SK-N-SH (cell line): ENCODE results near the gene CEBPB. TPM values are rescaled to one million over a fixed set of nuclear protein-coding genes. Genes with fewer than 3 reads are reported as not detected.

Experiments used
- CTCF ChIA-PET: fragments of 300-600, 350-600 bp; formaldehyde crosslinking; extraction: SDS; loops from one replicate; lab custom pipeline; 2021; lab: Yijun Ruan, JAX
- POLR2A ChIA-PET: fragments of 350-600 bp; sonication (Branson Sonifier 250); formaldehyde crosslinking; extraction: SDS; loops from one replicate; lab custom pipeline; 2020; ENCODE audit warnings: antibody characterized with exemption, inconsistent platforms; lab: Yijun Ruan, JAX
- DNase-seq: peaks from one replicate; pipeline ENCODE4 v3.0.0; 2012
- H2AFZ ChIP-seq: fragments of 200-600 bp; sonication (generic); 2 replicates; pipeline ENCODE4 v1.8.1; 2016; ENCODE audit warnings: antibody characterized with exemption, mild to moderate bottlenecking, low read depth
- H3F3A ChIP-seq: fragments of 200-600 bp; sonication (generic); replicated peaks from 2 replicates; pipeline ENCODE3; 2016; ENCODE audit warnings: antibody characterized with exemption, mild to moderate bottlenecking; ENCODE audit not compliant: insufficient read depth
- H3K27ac ChIP-seq, 2 experiments: fragments of 200-500 bp in 1 of 2; fragments of 200-600 bp in 1 of 2; sonication (Bioruptor generic) in 1 of 2; sonication (generic), shearing (Covaris generic) in 1 of 2; 2 replicates each; pipeline versions ENCODE4 v1.5.1 to v1.6.1; 2014 to 2016; ENCODE audit warnings: low read depth in 2 of 2, inconsistent platforms in 1 of 2, low read length in 1 of 2, mild to moderate bottlenecking in 1 of 2, mixed read lengths in 1 of 2
- H3K27me3 ChIP-seq: fragments of 200-600 bp; sonication (generic), shearing (Covaris generic); 2 replicates; pipeline ENCODE4 v1.6.1; 2016; ENCODE audit warnings: mixed run types; ENCODE audit not compliant: insufficient read depth
- H3K36me3 ChIP-seq, 2 experiments: fragments of 200-500 bp in 1 of 2; fragments of 200-600 bp in 1 of 2; sonication (Bioruptor generic) in 1 of 2; sonication (generic) in 1 of 2; replicated peaks in 1 of 2; 2 replicates each; pipeline versions ENCODE3 to v1.5.1; 2014 to 2016; ENCODE audit warnings: low read length in 1 of 2, mild to moderate bottlenecking in 1 of 2; ENCODE audit not compliant: insufficient read depth in 2 of 2, control insufficient read depth in 1 of 2
- H3K4me1 ChIP-seq, 2 experiments: fragments of 200-500 bp in 1 of 2; fragments of 200-600 bp in 1 of 2; sonication (Bioruptor generic) in 1 of 2; sonication (generic), shearing (Covaris generic) in 1 of 2; 2 replicates each; pipeline versions ENCODE4 v1.5.1 to v1.6.1; 2014 to 2016; ENCODE audit warnings: low read depth in 1 of 2, low read length in 1 of 2, mixed run types in 1 of 2; ENCODE audit not compliant: insufficient read depth in 2 of 2, control insufficient read depth in 1 of 2
- H3K4me2 ChIP-seq: fragments of 200-600 bp; sonication (generic), shearing (Covaris generic); 2 replicates; pipeline ENCODE4 v1.6.1; 2017; ENCODE audit warnings: mixed run types
- H3K4me3 ChIP-seq, 2 experiments: fragments of 200-500 bp in 1 of 2; fragments of 200-600 bp in 1 of 2; sonication (Bioruptor generic) in 1 of 2; sonication (generic), shearing (Covaris generic) in 1 of 2; 2 replicates each; pipeline versions ENCODE4 v1.5.1 to v1.8.1; 2014 to 2016; ENCODE audit warnings: low read depth in 2 of 2, inconsistent platforms in 1 of 2, low read length in 1 of 2, mild to moderate bottlenecking in 1 of 2, mixed read lengths in 1 of 2, moderate library complexity in 1 of 2
- H3K79me2 ChIP-seq: fragments of 200-600 bp; sonication (generic); 2 replicates; pipeline ENCODE4 v1.8.1; 2017; ENCODE audit warnings: mild to moderate bottlenecking; ENCODE audit not compliant: insufficient read depth
- H3K9ac ChIP-seq: fragments of 200-600 bp; sonication (generic); 2 replicates; pipeline ENCODE4 v1.6.1; 2017; ENCODE audit warnings: mixed run types
- H3K9me2 ChIP-seq: fragments of 200-600 bp; sonication (generic); 2 replicates; pipeline ENCODE4 v1.6.1; 2017; ENCODE audit warnings: mixed run types
- H3K9me3 ChIP-seq: fragments of 200-600 bp; sonication (generic); 2 replicates; pipeline ENCODE4 v1.6.1; 2017; ENCODE audit warnings: mixed run types, mild to moderate bottlenecking, moderate library complexity
- H4K20me1 ChIP-seq: fragments of 200-600 bp; sonication (generic); 2 replicates; pipeline ENCODE4 v1.6.1; 2017; ENCODE audit warnings: mild to moderate bottlenecking, mixed run types; ENCODE audit not compliant: insufficient read depth
- FOSL2 ChIP-seq: IDR thresholded peaks from 2 replicates; pipeline ENCODE4 v1.4.0; 2012; ENCODE audit warnings: low read depth, mild to moderate bottlenecking, moderate library complexity, borderline replicate concordance
- GABPA ChIP-seq: IDR thresholded peaks from 2 replicates; pipeline ENCODE4 v1.4.0; 2012; ENCODE audit warnings: low read depth, mild to moderate bottlenecking
- GATA2 ChIP-seq: sonication (generic); formaldehyde crosslinking; IDR thresholded peaks from 2 replicates; pipeline ENCODE4 v1.5.0; 2020; ENCODE audit warnings: mild to moderate bottlenecking, missing genetic modification reagents
- MAX ChIP-seq: IDR thresholded peaks from 2 replicates; pipeline ENCODE4 v1.4.0; 2012; ENCODE audit warnings: low read depth
- MEF2A ChIP-seq: IDR thresholded peaks from 2 replicates; pipeline ENCODE4 v1.4.0; 2012; ENCODE audit warnings: low read depth, borderline replicate concordance
- NRF1 ChIP-seq: IDR thresholded peaks from 2 replicates; pipeline ENCODE4 v1.6.1; 2012; ENCODE audit warnings: low read depth, mild to moderate bottlenecking, low read length
- REST ChIP-seq: IDR thresholded peaks from 2 replicates; pipeline ENCODE4 v1.6.1; 2012; ENCODE audit warnings: mild to moderate bottlenecking, low read depth, low read length, moderate library complexity
- RFX5 ChIP-seq: IDR thresholded peaks from 2 replicates; pipeline ENCODE4 v1.6.1; 2012; ENCODE audit warnings: mild to moderate bottlenecking, improper control_type of control experiment, low read length
- RXRA ChIP-seq: IDR thresholded peaks from 2 replicates; pipeline ENCODE4 v1.4.0; 2012; ENCODE audit warnings: low read depth, mild to moderate bottlenecking, borderline replicate concordance
- SIN3A ChIP-seq: IDR thresholded peaks from 2 replicates; pipeline ENCODE4 v1.6.1; 2012; ENCODE audit warnings: low read depth, mild to moderate bottlenecking, low read length, moderate library complexity, borderline replicate concordance
- TCF12 ChIP-seq: IDR thresholded peaks from 2 replicates; pipeline ENCODE4 v1.4.0; 2012
- YY1 ChIP-seq: IDR thresholded peaks from 2 replicates; pipeline ENCODE4 v1.4.0; 2012; ENCODE audit warnings: low read depth, mild to moderate bottlenecking
- WGBS: methylation state at CpG from one replicate; pipeline ENCODE4 v1.1.6; 2017; ENCODE audit warnings: low lambda C conversion rate; 5-methylcytosine and 5-hydroxymethylcytosine counted together
- polyA plus RNA-seq, 3 experiments: library from polyadenylated mRNA; depleted of rRNA; stranded (reverse); fragments of >200 nt; gene quantifications; 2 replicates each; pipeline ENCODE4 v1.2.3, GENCODE V29; 2012
- TF ChIP-seq, protein P1 (sequence below): fragments of 200-600 bp; sonication (generic); IDR thresholded peaks from 2 replicates; pipeline ENCODE4 v1.6.1; 2017; ENCODE audit warnings: antibody characterized with exemption, mild to moderate bottlenecking, moderate library complexity
- TF ChIP-seq, protein P2 (sequence below): fragments of 150-350 bp; IDR thresholded peaks from 2 replicates; pipeline ENCODE4 v1.6.1; 2017; ENCODE audit warnings: antibody characterized with exemption, low read length, low read depth, borderline replicate concordance

The CEBPB gene
- polyA plus RNA-seq, 1 of the 3 experiments (the other 2 are of a cell fraction) = 14.7 TPM

- TF ChIP-seq REST (no peak), RXRA (no peak), MEF2A (peak; percentile 91), GATA2 (CRISPR knock-in tag) (no peak), RFX5 (no peak), NRF1 (no peak)
- TF ChIP-seq, protein P1, sequence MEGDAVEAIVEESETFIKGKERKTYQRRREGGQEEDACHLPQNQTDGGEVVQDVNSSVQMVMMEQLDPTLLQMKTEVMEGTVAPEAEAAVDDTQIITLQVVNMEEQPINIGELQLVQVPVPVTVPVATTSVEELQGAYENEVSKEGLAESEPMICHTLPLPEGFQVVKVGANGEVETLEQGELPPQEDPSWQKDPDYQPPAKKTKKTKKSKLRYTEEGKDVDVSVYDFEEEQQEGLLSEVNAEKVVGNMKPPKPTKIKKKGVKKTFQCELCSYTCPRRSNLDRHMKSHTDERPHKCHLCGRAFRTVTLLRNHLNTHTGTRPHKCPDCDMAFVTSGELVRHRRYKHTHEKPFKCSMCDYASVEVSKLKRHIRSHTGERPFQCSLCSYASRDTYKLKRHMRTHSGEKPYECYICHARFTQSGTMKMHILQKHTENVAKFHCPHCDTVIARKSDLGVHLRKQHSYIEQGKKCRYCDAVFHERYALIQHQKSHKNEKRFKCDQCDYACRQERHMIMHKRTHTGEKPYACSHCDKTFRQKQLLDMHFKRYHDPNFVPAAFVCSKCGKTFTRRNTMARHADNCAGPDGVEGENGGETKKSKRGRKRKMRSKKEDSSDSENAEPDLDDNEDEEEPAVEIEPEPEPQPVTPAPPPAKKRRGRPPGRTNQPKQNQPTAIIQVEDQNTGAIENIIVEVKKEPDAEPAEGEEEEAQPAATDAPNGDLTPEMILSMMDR = peak; percentile 27
Observed at GRCh38 chr20:50224531-50225255, 34.1 kb downstream of the CEBPB start (continued).

DNA sequence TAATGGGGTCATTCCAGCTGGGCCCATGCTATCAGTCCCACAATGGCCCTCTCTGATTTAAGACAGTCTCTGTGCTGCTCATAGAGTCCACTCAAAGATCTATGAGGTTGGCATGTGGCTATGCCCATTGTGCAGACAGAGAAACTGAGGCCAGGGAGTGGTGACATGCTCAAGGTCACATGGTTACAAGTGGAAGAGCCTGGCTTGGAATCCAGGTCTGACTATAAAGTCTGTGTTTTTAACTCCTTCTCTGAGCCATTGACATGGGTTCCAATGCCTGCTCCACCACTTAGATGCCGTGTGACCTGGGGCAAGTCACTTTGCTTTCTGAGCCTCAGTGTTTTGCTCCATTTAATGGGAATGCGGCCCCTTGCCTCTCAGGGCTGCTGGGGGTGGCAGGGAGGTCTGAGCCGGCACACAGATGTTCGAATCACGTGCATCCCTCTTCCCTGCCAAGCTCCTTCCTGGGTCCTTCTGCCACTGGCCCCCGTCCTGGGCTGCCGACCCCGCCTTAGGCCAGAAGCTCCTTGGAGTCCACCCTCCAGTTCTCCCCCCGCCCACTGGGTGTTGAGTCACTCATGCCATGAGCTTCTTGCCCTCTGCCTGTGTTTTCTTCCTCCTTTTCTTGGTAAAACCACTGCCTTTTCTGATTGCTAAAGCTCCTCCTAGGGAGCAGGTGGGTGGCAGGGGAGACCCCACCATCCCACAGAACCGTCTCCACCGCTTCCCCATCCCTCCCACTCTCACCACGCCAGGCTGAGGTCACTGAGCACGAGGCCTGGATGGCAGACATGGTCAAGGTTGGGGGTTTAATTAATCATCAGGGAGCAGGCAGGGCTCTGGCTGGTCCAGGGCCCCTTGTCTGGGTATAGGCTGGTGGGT, 35.7 kb downstream of the CEBPB start:
- Histone ChIP-seq H3K79me2 (no peaks in the 10 kb centered on the region), H3K9me2 (no peaks in the 10 kb centered on the region), H3K9me3 (no peaks in the 10 kb centered on the region), H3K9ac (no peak overlapping the region), H4K20me1 (no peaks in the 10 kb centered on the region)
- 76% methylated on average over 12 of the region's 13 CpGs for WGBS
- peak; percentile 32; the same call in 1 of the 2 replicates for TF ChIP-seq FOSL2
- TF ChIP-seq, protein P1 = no peak
- no peak for TF ChIP-seq GATA2 (CRISPR knock-in tag)
- no peak for TF ChIP-seq YY1
- TF ChIP-seq TCF12 = no peak
- peak; percentile 23; the same call in 1 of the 2 replicates for TF ChIP-seq MAX
- TF ChIP-seq, protein P2, sequence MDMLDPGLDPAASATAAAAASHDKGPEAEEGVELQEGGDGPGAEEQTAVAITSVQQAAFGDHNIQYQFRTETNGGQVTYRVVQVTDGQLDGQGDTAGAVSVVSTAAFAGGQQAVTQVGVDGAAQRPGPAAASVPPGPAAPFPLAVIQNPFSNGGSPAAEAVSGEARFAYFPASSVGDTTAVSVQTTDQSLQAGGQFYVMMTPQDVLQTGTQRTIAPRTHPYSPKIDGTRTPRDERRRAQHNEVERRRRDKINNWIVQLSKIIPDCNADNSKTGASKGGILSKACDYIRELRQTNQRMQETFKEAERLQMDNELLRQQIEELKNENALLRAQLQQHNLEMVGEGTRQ = no peak
- no peak for TF ChIP-seq SIN3A
- TF ChIP-seq GABPA = no peak
- TF ChIP-seq, all 33 proteins: peak for 2
- Histone ChIP-seq H3K4me2 (no peak overlapping the region), H3K36me3 (no peaks in the 10 kb centered on the region), H3F3A (peaks cover 5% of the 10 kb centered on the region), H3K4me1 (no peaks in the 10 kb centered on the region; a peak in 1 of 4 replicates), H2AFZ (no peak overlapping the region), H3K27ac (no peak overlapping the region), H3K27me3 (no peaks in the 10 kb centered on the region), H3K4me3 (no peak overlapping the region)
- ChIA-PET POLR2A (no interaction called here), CTCF (no interaction called here)
- no peak for DNase-seq
